Stimulated activated CD4-positive, alpha-beta T cell treated with anti-CD3 and anti-CD28 coated beads, Interleukin-1b, Interleukin-23, amount 100 ng/mL, for 48 hours (primary cell): ENCODE data around the gene HAGHL.

Source experiments
- DNase-seq: peaks from one replicate; pipeline ENCODE4 v3.0.0-alpha.2; 2020

HAGHL gene

DNA sequence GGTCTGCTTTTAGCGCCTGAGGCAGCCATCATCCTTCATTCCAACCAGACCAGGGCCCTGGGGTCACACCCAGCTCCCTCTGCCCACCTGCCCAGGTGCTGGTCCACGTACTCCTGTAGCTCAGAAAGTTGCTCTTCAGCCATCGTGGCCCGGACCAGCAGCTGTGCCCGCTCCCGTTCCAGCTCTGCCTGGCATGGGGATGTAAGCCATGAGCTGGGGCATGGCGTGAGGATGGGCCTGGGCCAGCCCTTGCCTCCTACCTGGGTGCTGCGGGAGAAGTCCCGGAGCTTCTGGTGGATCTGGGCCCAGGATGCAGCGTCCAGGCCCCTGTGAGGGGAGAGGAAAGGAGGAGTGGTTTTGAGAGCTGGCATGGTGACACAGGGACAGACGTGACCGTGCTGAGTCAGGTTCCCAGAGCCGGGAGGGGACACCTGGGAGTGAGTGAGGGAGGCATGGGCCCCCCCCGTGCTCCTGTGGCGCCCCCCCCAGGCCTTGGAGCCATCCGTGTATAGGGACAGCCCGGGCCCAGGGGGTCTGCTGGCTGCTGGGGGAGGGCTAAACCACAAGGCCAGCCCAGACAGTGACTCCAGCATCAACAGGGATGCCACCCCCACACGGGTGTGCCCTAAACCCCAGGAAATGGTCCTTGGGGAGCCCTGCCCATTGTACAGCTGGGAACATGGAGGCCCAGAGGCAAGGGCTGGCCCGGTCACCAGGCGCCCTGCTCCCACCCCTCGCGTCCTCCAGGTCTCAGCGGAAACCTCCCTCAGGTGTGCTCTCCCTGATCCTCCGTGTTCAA is 3.9 kb upstream of the HAGHL start:
- no peak for DNase-seq

DNA sequence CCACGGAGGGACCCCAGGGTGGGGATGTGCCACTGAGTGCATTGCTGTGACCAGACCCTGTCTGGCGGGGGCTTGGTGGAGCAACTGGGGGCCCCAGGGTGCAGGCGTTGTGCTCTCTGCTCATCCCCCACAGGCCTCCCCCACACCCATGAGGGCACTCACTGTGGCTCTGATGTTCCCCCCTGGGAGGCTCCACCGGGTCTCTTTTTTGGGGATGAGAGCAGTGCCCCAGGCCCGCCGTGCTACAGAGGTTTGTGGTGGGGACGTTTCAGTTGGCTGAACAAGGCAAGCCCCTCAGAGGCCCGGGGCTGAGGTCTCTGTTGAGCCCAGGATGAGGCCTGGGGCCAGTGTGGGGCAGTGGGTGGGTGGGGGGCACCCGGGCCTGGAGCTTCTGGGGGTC is 3.2 kb upstream of the HAGHL start:
- DNase-seq = no peak

DNA sequence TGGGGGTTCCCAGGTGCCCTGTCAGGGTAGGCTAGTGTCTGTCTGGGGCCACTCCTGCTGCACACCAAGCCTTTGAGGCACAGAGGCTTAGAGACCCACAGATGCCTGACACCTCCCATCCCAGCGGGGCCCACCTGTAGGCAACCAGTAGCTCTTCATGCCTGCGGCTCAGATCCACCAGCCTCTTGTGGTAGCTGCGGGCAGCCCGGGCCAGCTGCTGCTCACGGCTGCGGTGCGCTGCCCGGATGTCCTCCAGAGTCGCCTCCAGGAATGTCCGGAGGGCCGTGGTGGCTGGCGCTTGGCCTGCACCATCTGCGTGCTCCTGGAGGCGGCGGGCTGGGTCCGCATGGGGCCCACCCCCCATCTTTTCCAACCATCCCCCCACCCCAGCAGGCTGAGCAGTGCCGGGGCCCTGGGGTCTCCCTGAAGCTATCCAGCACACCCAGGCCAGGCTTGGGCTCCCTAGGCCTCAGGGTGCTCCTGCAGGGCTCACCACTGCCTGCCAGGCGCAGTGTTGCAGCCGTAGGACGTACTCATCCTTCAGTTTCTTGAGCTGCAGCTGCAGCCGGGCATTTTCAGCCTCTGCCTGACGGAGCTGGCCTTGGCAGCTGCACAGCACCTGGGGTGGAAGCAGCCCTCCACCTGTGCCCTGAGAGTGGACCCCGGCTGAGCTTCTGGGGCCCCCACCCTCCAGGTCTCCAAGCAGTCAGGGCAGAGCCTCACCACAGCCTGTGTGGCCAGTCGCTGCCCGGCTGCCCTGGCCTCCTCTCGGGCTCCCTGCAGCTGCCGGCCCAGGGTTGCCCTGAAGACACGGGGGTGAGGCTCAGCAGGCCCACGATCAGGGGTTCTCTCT is 2.5 kb upstream of the HAGHL start:
- DNase-seq = no peak

DNA sequence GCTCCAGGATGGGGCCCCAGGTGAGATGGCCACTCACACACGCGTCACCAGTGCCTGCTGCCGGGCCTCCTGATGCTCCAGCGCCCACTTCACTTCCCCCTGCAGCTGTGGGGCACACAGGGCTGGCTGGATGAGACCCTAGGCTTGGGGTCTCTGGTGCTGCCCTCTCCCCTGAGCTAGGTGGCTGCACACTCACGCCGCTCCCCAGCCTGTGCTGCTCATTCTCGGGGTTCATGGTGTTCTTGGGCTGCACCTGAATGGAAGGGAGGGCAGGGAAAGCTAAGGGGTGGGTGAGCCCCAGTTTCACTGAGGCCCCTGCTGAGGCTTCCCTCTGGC is 1.9 kb upstream of the HAGHL start:
- no peak for DNase-seq

DNA sequence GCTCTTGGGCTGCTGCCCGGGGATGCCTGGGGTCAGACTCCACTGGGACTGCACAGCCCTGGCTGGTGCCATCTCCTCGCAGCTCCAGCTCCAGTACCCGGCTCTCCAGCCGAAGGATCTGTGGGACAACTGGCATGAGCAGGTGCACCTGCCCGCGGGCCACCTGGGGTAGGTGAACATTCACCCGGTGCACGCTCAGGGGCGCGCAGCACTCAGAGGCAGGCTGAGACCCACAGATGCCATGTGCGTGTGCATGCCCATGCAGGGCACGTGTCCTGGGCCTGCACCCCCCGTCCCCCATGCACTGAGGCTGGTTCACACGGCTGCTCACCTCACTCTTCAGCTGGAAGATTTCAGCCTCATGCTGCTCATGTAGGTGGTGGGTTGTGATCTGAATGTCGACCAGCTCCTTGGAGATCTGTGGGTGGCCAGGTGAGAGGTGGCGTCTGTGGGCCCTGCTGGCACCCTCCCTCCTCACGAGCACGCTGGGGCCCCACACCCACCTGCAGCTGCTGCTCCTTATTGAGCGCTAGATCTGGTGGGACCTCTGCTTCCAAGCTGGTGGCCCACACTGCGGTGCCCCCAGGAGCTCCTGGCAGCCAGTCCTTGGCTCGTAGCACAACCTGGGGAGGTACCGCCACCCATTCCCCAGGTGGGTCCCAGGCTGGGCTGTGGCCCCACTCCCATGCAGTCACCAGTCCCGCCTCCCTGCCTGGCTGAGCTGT is 1.3 kb upstream of the HAGHL start:
- no peak for DNase-seq

DNA sequence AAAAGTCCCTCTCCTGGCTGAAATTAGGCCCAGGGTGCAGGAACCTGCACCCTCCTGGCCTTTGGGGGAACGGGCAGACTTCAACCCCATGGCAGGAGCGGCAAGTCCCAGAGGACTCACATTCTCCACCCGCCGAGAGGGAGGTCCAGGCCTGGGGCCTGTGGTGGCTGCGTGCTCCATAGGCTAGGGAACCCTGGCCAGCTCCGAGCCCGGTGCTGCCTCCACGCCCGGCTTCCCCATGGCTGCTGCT is 793 bp upstream of the HAGHL start:
- DNase-seq = no peak

DNA sequence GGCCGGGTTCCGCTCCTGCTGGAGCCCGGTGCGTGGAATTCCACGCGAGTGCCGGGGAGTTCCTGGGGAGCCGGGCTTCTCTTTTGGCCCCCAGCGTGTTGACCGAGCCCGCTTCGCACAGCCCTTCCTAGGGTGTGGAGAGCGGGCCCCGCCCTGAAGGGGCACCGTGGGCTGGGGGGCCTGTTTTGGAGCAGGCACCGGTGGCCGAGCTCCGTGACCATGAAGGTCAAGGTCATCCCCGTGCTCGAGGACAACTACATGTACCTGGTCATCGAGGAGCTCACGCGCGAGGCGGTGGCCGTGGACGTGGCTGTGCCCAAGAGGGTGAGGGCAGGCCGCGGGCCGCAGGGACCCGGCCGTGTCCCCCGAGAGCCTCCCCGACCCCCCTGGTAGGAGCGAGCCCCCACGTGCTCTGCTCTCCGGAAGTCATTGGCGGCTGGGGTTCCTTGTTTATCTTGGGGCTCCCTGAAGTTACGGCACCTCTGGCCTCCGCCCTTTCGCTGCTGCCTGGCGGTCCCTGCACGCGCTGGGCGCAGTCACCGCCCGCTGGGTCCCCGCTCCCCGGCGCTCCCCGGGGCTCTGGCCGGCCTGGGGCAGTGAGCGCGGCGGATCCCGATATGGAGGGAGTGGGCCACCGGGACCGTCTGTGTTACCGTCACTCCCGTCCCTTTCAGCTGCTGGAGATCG is 528 bp downstream of the HAGHL start:
- no peak for DNase-seq

DNA sequence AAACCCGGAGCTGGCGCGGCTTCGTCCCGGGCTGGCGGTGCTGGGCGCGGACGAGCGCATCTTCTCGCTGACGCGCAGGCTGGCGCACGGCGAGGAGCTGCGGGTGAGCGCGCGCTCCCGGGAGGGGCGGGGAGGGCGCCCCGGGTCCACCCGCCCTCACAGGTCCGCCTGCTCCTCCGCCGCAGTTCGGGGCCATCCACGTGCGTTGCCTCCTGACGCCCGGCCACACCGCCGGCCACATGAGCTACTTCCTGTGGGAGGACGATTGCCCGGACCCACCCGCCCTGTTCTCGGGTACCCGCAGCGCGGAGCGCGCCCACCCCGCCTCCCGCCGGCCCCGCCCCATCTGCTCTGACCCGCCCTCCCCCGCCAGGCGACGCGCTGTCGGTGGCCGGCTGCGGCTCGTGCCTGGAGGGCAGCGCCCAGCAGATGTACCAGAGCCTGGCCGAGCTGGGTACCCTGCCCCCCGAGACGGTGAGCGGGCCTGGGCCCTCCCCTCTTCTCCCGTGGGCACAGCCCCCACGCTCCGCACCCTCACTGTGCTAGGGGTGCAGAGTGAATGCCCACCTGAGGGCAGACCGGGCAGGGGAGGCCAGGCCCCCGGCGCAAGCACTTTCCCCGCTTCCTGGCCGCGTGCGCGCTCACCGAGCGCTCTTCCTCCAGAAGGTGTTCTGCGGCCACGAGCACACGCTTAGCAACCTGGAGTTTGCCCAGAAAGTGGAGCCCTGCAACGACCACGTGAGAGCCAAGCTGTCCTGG is 1.4 kb downstream of the HAGHL start:
- DNase-seq = peak; percentile 56

DNA sequence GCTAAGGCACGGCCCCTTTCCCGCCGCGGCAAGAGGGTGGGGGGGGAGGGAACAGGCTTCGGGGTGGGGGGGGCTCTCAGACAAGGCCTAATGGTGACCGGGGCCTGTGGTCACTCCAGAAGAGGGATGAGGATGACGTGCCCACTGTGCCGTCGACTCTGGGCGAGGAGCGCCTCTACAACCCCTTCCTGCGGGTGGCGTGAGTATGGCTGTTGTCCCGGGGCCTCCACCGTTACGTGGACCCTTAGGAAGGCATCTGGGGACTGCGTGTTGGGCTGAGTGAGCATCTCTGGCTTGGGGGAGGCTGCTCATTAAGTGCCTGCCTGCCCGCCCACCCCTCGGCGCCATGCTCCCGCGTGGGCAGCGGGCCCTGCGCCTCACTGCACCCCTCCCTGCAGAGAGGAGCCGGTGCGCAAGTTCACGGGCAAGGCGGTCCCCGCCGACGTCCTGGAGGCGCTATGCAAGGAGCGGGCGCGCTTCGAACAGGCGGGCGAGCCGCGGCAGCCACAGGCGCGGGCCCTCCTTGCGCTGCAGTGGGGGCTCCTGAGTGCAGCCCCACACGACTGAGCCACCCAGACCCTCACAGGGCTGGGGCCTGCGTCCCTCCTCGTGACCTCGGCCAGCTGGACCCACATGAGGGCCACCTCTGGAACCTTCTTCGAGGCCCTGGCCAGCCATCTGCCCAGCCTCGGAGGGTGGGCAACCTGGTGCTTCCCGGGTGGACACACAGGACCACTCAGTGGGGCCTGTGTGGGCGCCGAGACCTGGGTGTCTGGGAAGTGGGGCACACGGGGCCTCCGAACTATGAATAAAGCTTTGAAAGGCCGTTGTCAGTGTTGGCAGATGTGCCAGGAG is 2.2 kb downstream of the HAGHL start:
- no peak for DNase-seq

DNA sequence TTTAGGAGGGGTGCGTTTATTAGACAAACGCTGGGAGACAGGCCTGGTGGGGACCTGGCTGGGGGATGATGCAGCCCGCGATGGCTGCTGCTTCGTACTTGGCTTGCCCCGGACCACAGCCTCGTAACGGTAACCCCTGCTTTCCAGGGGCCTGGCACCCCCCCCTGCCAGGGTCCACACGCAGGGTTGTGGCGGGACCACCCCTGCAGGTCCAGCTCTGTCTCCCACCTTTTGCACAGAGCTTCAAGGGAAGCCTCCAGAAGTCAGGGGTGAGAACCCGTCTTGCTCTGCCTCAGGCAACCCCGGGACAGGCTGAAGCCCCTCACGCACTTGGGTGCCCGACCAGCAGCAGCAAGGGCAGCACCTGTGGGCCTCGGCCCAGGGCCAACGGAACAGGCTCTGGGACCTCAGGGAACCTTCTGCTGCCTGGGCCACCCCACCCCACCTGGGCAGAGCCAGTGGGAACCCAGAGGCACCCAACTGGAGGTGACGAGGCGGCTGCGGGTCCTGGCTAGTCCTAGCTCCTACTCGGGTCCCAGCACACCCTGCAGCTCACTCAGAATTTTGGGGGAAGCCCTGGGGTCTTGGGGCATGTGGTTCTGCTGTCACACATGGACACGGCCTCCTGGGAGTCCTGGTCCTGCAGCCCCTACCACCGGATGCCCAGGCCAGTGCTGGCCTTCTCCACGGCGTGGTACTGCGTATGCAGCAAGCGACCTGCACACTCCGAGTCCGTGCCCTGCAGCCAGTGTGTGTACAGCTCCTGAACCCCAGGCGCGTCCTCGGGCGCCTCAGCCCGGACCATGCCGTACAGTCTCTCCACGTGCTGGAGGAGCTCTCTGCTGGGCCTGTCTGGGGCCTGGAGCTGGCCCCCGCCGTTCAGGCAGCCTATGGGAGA is 3.1 kb downstream of the HAGHL start:
- no peak for DNase-seq

DNA sequence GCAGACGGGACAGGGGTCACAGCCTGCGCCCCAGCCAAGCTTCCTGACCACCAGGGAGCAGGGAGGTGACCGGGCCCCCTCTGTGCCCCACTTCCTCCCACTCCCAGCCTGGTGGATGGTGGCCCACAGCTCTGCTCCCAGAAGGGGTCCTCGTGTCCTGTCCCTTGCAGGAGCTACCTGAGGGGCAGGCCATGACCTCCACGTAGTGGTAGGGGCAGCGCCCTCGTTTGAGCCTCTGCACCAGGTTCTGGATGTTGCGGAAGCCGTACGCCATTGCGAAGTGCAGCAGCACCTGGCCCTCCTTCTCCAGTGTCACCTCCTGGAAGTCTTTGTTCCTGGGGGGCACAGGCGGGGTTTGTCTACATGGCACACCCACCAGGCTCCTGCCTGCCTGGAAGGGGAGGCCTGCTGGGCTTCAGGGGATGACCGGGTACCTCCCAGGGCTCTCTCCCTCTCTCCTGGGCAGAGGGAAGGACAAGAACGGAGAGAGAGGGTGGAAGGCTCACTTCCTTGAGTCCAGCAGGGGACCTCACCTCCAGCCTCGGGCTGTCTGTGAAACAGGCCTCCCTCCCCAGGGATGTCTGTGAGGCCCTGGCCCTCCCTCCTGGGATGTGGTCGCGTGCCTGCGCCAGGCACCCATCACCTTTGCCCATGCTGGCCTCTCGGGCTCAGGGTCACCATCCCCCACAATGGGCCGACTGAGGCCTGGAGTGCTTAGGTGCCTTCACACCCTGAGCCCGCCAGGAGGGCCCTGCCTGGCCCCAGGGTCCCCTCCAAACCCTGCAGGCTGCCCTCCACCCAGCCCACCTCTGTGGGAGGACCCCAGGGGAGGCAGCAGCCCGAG is 4.0 kb downstream of the HAGHL start:
- no peak for DNase-seq

DNA sequence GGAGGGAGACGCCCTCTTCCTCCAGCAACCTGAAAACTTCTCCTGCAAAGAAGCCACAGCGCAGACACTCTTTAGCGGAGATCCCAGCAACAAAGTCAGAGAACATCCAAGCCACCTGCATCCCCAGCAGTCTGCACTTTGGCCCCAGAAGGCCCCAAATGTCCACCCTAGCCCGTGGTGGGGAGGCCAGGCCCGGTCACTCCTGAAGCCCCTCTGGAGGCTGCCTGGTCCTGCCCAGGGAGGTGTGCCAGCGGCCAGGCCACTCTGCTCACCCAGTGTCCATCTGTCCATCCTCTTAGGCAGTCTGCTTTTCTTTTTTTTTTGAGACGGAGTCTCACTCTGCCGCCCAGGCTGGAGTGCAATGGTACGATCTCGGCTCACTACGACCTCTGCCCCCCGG is 5.4 kb downstream of the HAGHL start:
- no peak for DNase-seq

DNA sequence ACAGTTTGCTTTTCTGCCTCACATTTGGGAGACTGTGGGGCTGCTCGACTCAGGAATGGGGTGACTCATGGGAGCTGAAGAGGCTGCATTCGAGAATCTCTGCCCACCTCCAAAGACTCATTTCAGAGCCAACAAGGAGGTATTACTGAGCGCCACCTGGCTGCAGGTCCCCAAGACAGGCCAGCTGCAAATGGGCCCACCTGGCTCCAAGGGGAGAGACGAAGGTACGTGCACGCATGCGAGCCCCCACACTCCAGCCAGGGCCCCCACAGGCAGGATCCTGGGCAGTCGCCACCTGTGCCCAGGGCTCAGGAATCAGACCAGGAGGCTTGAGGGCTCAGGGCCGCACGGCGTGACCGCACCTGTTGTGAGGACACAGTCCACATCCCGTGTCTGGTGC is 6.0 kb downstream of the HAGHL start:
- DNase-seq = no peak

DNA sequence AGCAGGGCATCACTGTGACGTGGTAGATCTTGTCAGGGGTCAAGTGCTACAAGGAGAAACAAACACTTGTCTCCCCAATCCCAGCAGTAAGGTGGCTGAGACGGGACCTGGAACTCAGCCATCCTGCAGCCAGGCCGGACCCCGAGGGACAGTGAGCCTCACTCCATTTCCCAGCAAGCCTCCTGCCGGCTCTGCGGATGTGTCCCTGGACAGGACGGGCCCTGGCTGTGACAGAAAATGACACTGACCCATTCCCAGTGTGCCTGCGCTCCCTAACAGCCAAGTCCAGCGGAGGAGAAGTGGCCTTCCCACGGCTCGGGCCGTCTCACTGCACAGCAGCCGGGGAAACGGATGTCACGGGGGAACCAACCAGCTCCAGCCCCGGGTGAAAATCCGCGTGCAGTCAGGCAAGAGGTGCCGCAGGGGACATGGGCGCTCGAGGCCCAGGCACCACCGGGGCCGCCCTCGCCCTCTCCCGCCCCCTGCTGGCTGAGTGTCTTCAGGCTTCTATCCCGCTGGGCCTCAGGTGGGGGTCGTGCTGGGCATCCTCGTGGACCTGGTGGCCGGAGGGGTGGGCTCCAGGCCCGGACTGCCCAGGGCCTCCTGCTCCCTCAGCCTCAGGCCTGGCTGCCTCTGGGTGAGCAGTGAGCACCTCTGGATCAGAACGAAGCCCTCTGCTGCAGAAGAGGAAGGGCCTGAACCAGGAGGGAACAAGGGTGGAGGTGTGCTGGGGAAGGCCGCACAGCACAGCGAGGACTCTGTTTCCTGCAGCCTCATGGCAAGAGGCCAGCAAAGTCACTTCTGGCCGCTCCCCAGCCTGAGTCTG is 6.7 kb downstream of the HAGHL start:
- DNase-seq = peak; percentile 24

DNA sequence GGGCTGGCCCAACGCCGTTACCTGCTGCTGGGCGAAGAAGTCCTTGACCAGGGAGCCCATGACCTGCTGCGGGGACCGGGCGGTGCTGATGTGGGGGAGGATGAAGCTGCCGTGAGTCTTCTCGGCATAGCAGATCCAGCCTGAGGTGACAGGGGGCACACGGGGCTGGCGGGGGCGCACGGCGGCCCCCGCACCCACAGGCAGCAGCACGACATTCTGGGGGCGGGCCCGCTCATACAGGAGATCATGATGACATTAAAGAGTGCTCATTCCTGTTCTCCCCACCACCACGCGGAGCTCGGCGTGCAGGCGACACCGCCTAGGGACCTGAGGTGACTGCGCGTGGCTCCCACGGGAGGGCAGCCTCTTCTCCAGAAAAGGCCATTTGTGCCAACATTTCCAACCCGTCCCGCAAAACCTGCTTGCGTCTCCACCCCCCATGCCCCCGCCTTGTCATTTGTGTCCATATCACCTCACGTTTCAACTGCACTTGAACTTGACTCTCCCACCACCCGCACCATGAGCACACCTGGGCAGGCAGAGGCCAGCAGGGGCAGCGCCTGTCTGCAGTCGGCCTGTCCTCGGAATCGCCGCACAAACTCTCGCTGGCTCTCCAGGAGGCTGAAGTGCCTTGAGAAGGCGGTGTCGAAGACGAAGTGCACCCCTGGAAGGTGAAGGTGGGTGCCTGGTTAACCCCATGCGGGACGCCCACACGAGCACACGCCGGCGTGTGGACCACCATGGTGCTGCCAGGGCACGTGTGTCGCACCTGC is 7.5 kb downstream of the HAGHL start:
- peak; percentile 1 for DNase-seq

DNA sequence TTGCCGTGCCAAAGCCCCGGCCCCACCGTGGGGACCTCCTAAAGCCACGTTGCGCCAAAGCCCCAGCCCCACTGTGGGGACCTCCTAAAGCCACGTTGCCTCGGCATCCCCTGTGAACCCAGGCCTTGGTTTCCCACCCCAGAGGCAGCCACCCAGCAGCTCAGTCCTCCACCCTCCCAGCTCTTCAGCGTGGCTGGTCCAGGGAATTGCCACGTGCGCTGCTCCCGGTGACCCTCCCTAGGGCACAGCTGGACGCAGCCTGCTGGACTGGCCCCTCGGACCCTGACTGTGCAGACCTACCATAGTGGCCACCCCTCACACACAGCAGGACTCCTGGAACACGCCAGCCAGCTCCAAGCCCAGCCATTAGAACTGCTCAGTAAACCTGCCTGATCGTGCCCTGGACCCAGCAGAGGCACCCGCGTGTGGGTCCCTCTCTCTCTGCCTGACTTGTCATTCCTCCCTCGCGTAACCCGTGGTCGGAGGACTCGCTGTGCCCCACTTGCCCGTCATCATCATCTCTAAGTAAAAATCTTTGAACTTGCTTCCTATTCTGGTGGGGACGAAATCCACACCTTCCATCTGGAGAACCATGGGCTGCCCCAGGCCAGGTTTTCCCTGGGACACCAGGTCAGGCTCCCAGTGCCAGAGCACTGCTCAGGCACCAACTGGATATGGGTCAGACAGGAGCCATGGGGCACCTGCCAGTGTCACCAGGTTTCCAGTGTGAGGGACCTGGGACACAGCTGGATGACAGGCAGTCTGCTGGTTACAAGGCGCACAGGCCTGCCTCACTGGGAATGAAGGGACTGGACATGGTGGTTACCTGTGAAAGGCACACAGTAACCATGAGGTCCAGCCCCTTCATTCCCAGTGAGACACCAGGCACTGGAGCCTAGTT is 8.3 kb downstream of the HAGHL start:
- DNase-seq = no peak

DNA sequence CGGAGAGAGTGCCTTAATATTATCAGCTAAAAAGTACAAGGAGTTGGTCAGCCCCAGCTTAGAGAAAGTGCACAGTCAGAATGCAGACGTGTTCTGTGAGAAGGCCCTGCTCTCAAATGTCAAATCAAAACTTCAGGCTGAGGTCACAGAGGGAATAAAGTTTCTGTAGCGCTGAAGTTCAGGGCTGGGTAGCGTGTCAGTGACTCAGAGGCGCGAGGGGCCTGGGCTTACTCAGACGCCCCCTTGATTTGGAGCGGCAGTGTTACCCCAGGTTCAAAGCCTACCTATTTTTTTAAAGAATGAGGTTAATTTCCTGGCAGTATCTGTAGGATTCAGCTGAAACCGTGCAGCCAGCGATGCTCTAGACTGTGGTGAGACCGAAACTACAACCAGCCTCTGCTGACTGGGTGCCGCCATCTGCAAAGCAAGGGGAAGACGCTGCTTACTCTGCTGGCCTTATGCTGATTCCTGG is 9.1 kb downstream of the HAGHL start:
- peak; percentile 88 for DNase-seq
